GM19397 (cell line): ENCODE measurements around the gene NPAS3.
A peak's percentile ranks its signal among the peaks of the same experiment; 100 is the strongest.

Source experiments
- ATAC-seq: cut with Tn5 transposase; IDR thresholded peaks from one replicate; pipeline ENCODE4 v1.9.1; 2021; ENCODE audit warnings: mild to moderate bottlenecking, moderate library complexity; ENCODE audit not compliant: unreplicated experiment

NPAS3 gene

GRCh38 chr14:32938719-32939253 is at the start of gene NPAS3:
NPAS3 (plus strand) TSS chr14:32938879.
- ATAC-seq: peak; percentile 41

- no peak for ATAC-seq
These were observed 41.5 kb upstream of the NPAS3 start for GRCh38 chr14:32896979-32897697.

DNA sequence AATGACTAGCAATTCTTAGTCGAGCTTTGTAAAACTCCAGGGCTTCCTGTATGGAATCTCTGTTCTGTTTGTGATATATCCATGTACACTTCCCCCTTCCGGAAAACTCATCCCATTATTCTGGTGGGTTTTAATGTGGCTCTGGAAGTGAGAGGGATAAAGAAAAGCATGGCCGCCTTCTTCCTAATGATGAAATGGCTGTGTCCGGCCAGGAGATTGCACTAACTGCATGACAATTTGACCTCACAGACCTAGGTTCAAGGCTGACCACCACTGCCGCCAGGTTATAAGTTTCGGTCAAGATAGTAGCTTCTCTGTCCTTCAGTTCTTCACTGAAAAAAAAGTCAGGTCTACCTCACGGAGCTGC is 41.0 kb upstream of the NPAS3 start:
- no peak for ATAC-seq

DNA sequence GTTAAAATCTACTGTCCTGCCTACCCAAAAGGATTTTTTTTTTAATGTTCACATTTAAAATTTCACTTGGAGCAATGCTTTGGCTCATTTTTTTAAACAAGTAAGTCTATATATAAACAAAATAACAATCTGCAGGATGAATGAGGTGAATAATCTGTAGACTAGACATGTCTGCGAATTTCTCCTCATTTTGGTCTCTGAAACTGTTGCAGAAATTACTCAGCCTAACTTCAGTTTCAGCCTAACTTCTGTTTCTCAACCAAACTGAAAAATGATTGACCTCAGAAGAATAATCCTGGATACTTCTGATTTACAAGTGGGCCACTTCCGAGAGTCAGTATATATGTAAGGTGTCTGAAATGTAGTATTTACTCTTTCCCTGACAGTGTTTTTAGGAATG is 39.8 kb upstream of the NPAS3 start:
- ATAC-seq: no peak

- no peak for ATAC-seq
These were observed 38.1 kb upstream of the NPAS3 start for GRCh38 chr14:32900547-32900946.

DNA sequence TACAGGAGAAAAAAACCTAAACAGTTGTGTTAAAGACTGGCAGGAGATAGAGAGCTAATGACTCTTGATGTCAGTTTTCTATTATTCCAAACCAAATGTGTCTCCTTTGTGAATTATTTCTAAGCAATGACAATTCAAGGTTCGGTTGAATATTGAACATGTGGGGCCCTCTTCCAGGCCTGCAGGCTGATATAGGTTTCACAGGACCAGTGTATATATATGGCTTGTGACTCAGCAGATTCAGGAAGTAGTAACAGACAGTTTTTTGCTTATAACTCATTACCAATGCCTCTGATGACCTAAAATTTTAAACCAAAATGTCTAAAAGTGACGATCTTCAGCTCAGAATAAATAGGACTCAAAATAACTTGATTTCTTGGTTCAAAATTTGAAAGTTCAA is 33.7 kb upstream of the NPAS3 start:
- no peak for ATAC-seq

DNA sequence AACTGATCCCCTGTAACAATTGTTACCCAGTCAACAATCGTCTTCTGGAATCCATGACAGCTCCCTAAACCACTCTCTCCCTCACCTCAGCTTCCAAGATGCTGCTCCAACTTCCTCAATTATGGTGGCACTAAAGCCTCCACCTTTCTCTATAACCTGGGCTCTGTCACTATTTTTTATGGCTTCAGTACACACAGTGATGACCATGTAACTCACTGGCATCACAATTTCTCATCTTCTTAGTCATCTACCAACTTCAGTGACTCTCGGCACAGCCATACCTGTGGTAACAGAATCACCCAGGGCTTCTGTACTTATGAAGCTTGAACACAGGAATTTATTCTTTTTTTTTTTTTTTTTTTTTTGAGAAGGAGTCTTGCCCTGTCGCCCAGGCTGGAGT is 32.0 kb upstream of the NPAS3 start:
- ATAC-seq: no peak

DNA sequence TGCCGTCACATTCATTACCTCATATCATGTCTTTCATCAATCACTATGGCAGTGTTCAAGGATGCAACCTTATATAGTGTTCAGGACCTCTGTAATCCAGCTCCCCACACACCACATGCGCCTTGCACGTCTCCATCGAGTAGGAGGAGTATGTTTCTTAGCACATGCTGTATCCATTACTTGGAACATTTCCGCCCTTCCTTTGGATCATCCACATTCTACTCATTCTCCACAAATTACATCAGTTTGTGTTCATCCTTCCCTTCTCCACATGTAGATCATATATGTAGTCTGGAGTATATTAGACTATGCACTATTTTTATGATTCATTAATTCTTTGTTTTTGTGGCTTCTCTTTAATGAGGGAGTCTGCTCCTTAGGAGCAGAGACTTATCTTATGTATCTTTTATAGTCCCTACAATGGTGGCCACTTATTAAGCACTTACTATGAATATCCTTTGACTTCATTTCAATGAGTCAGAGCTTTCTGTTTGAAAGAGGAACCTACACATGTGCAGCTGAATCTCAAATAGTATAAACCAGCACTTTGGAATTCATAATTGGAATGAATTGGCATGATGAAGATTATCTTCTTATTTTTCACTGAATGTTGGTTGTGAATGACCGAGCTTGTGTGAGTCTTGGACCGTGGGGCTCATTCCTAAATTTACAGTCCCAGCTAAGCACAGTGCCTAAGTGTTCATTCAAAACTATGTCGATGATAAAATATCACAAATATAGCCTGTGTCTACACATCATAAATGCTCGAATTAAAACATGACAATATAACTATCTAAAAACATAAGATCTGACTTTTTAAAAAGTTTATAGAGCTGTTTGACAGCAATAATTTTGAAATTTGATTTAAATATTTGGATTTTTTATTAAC is 30.2 kb upstream of the NPAS3 start:
- no peak for ATAC-seq

- ATAC-seq: no peak
These were observed 25.0 kb upstream of the NPAS3 start for GRCh38 chr14:32913725-32914124.

DNA sequence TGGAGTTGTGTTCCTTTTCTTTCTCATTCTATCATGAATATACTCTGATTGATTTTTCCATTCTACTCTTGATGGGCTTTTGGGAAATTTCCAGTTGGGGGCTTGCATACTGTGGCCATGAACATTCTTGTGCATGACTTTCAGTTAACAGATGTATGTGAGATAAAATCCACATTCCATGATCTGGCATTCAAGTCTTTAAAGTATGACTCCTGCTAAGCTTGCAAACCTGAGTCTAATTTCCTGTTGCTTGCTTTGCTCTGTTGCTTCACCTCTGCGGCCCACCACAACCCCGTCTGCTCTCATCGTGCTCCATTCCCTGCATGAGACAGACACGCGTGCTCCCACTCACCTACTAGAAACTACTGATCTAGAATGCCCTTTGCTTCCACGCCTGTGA is 24.3 kb upstream of the NPAS3 start:
- no peak for ATAC-seq

- ATAC-seq: no peak
These were observed 17.9 kb upstream of the NPAS3 start for GRCh38 chr14:32920696-32921276.

DNA sequence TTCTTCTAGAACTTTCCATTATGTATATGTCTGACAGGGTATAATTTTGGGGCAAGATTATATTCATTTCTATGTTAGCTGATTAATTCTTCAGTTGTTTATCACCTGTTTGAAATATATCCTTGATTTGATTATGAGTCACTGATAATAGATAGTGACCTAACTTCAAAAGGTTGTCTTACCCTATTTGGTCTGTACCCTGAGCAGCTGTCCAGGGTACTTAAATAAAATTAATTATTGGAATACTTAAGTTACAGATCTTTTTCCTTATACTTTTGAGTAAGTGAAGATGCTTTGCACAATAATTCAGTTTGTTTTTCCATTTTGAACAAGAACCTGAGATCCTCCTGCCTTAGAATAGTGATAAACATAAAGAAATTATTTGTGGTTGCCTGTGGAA is 13.2 kb upstream of the NPAS3 start:
- no peak for ATAC-seq

DNA sequence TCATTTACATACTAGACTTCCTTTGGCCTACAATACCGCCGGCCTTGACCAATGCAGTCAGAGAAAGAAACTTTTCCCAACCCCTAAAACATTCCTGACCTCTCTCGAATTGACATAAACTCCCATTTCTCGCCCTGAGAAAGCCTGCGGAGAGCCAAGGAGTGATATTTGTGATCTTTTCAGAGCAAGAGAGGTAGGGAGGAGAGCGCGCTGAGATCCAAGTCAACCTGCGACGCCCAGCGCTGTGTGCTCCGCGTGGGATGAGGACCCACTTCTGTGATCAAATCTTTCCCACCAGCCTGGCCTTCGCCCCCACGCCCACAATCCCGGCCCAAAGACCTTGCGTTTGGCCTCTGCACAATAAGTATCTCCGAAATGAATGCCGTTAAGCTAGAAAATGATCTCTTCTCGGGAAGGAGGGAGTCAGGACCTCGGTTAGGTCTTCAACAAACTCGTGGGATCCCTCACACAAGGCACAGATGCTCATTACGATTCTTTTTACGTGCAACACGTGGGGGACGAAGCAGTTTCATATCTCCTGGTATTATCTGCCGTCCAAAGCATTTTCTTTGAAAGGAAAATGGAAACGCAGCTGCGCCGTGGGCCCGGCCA is 6.3 kb upstream of the NPAS3 start:
- ATAC-seq: no peak

- ATAC-seq: no peak
These were observed 5.6 kb upstream of the NPAS3 start for GRCh38 chr14:32932914-32933628.

DNA sequence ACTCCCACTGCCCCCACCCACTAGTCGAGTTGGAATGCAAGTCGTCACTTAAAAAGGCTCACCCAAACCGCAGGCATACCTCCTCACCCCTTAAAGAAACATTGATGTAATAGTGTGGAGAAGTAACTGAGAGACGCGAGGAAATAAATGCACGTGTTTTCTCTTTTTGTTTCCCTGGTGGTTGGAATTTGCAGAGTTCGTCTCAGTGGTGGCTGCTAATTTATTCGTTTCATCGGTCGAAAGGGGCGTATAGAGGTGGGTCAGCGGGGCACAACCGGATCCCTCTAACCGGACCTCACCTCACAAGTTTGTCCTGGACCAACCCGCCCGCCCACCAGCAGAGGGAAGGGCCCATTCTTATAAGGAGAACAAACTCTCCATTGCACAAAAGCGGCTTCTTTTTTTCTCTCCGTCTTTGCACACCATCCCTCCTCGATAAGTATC is 5.0 kb upstream of the NPAS3 start:
- no peak for ATAC-seq

DNA sequence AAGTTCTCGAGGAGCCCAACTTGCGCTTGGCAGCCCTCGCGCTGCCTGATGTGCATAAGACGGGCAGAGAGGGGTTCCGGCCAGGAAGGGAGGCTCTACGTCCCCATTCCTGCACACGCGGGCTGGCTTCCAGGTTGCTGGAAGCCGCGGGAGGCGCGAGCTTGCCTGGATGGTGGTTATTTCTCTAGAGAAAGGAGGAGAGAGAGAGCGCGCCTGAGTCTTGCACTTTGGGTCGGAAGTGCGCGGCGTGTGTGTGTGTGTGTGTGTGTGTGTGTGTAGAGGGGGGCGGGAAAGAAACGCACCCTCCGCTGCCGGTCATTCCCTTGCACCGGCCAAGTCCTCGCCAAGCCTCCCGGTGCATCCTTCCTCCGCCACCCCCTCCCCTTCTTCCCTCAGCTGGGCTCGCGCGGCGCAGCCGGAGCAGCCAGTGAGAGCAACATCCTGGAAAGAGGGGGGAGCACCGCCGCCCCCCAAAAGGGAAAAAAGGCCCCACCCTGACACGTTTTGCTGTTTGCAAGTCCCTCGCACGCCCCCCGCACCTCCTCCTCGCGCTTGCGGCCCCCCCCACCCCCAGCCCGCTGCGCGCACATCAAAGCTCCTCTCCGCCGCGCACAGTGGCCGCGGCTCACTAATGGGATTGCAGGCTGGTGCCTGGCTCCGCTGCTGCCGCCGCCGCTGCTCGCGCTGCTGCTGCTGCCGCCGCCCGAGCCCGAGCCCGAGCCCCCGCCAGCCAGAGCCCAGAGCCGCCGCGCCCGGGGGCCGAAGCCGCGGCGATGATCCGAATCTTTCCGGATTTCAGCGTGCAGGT is 4.4 kb upstream of the NPAS3 start:
- ATAC-seq: no peak

GRCh38 chr14:32934881-32935633 is 3.6 kb upstream of the NPAS3 start:
- no peak for ATAC-seq

- ATAC-seq: peak; percentile 44
These were observed 781 bp downstream of the NPAS3 start for GRCh38 chr14:32939254-32940065.
